Neural cell (in vitro differentiated cells): Measurements from ENCODE around the gene GPRIN3. TPM values are rescaled to one million over a fixed set of nuclear protein-coding genes. Genes with fewer than 3 reads are reported as not detected.
"Not testable (repeated sequence)": the region's sequence is repeated elsewhere in the genome, so short reads cannot be mapped to it uniquely, and the experiment has no call there.

Experiments
- H2AFZ ChIP-seq: fragments of 200-600, 300-800 bp; sonication (generic), shearing (Covaris generic); 2 replicates; pipeline ENCODE4 v1.6.0; 2014; ENCODE audit warnings: low read depth, mild to moderate bottlenecking, antibody characterized with exemption, low read length, moderate library complexity
- H3F3A ChIP-seq: fragments of 200-600 bp; shearing (Covaris generic); 2 replicates; pipeline ENCODE4 v1.6.1; 2016; ENCODE audit warnings: mild to moderate bottlenecking, moderate library complexity, mixed read lengths, antibody characterized with exemption, low read length; ENCODE audit not compliant: insufficient read depth, poor library complexity, severe bottlenecking
- H3K27ac ChIP-seq: fragments of 200-600, 300-800 bp; sonication (generic), shearing (Covaris generic); 2 replicates; pipeline ENCODE4 v1.5.1; 2014; ENCODE audit warnings: mild to moderate bottlenecking, low read length, moderate library complexity
- H3K27me3 ChIP-seq: fragments of 300-800, 200-600 bp; sonication (generic), shearing (Covaris generic); 2 replicates; pipeline ENCODE4 v1.6.0; 2014; ENCODE audit warnings: mild to moderate bottlenecking, low read depth, low read length, moderate library complexity; ENCODE audit not compliant: insufficient read depth
- H3K36me3 ChIP-seq: fragments of 300-800, 200-600 bp; sonication (generic), shearing (Covaris generic); 2 replicates; pipeline ENCODE4 v1.5.1; 2014; ENCODE audit warnings: mild to moderate bottlenecking, antibody characterized with exemption, low read length, moderate library complexity; ENCODE audit not compliant: insufficient read depth
- H3K4me2 ChIP-seq: fragments of 300-800, 200-600 bp; sonication (generic), shearing (Covaris generic); 2 replicates; pipeline ENCODE4 v1.6.0; 2014; ENCODE audit warnings: mild to moderate bottlenecking, low read length
- H3K4me3 ChIP-seq: fragments of 300-800, 200-600 bp; sonication (generic), shearing (Covaris generic); 2 replicates; pipeline ENCODE4 v1.5.1; 2014; ENCODE audit warnings: mild to moderate bottlenecking, low read length, moderate library complexity
- H3K79me2 ChIP-seq: fragments of 200-600 bp; shearing (Covaris generic); replicated peaks from 2 replicates; pipeline ENCODE4 v1.6.0; 2014; ENCODE audit warnings: mild to moderate bottlenecking, low read length, moderate library complexity; ENCODE audit not compliant: insufficient read depth
- H3K9ac ChIP-seq: fragments of 300-800, 200-600 bp; sonication (generic), shearing (Covaris generic); 2 replicates; pipeline ENCODE4 v1.6.1; 2016; ENCODE audit warnings: mild to moderate bottlenecking, low read length, mixed read lengths
- H3K9me2 ChIP-seq: fragments of 200-600 bp; shearing (Covaris generic); 2 replicates; pipeline ENCODE4 v1.6.1; 2016; ENCODE audit warnings: mild to moderate bottlenecking, low read length, mixed read lengths; ENCODE audit not compliant: insufficient read depth
- H3K9me3 ChIP-seq: fragments of 200-600, 300-800 bp; sonication (generic), shearing (Covaris generic); 2 replicates; pipeline ENCODE4 v1.6.1; 2016; ENCODE audit warnings: mild to moderate bottlenecking, mixed run types, low read length, moderate library complexity, mixed read lengths
- H4K20me1 ChIP-seq: fragments of 200-600 bp; shearing (Covaris generic); 2 replicates; pipeline ENCODE4 v1.6.1; 2016; ENCODE audit warnings: mild to moderate bottlenecking, mixed run types; ENCODE audit not compliant: insufficient read depth
- CTCF ChIP-seq: fragments of 450-650 bp; IDR thresholded peaks from 2 replicates; pipeline ENCODE4 v1.5.1; 2014; ENCODE audit warnings: antibody characterized with exemption, mild to moderate bottlenecking, moderate library complexity; ENCODE audit not compliant: poor library complexity, severe bottlenecking
- EP300 ChIP-seq: fragments of 450-650 bp; conservative IDR thresholded peaks from 2 replicates; pipeline ENCODE4 v1.6.1; 2014; ENCODE audit warnings: antibody characterized with exemption, mild to moderate bottlenecking, moderate library complexity; ENCODE audit not compliant: poor library complexity, severe bottlenecking
- EZH2 ChIP-seq: fragments of 200-600, 300-800 bp; shearing (Covaris generic), sonication (generic); IDR thresholded peaks from 2 replicates; pipeline ENCODE4 v1.6.1; 2014; ENCODE audit warnings: antibody characterized with exemption, low read length, borderline replicate concordance, mild to moderate bottlenecking; ENCODE audit not compliant: insufficient read depth, poor library complexity, severe bottlenecking
- MXI1 ChIP-seq: fragments of 450-650 bp; conservative IDR thresholded peaks from 2 replicates; pipeline ENCODE4 v1.6.1; 2014; ENCODE audit warnings: antibody characterized with exemption, mild to moderate bottlenecking; ENCODE audit not compliant: poor library complexity, severe bottlenecking
- POLR2AphosphoS5 ChIP-seq: IDR thresholded peaks from 2 replicates; pipeline ENCODE4 v1.6.1; 2012
- RAD21 ChIP-seq: fragments of 450-650 bp; conservative IDR thresholded peaks from 2 replicates; pipeline ENCODE4 v1.6.1; 2014; ENCODE audit warnings: antibody characterized with exemption, mild to moderate bottlenecking, moderate library complexity
- REST ChIP-seq: IDR thresholded peaks from 2 replicates; pipeline ENCODE4 v1.6.1; 2012; ENCODE audit warnings: borderline replicate concordance
- SMC3 ChIP-seq: fragments of 450-650 bp; conservative IDR thresholded peaks from 2 replicates; pipeline ENCODE4 v1.6.1; 2014; ENCODE audit warnings: antibody characterized with exemption, mild to moderate bottlenecking, moderate library complexity; ENCODE audit not compliant: poor library complexity
- TAF1 ChIP-seq: IDR thresholded peaks from 2 replicates; pipeline ENCODE4 v1.6.1; 2012; ENCODE audit warnings: low read depth
- polyA plus RNA-seq: library from polyadenylated mRNA; depleted of rRNA; stranded (reverse); fragments of >200 nt; gene quantifications from 2 replicates; pipeline ENCODE4 v1.2.3, GENCODE V29; 2014

The GPRIN3 gene
- polyA plus RNA-seq, 1 donor from 2014 or later, result 7.0 TPM

GRCh38 chr4:89312066-89312465 lies 4.5 kb upstream of the GPRIN3 start:
- H3K4me3 ChIP-seq, result no peak overlapping the region
- no peaks in the 10 kb centered on the region for H3K27me3 ChIP-seq
- H3K36me3 ChIP-seq, result no peaks in the 10 kb centered on the region
- H3K27ac ChIP-seq, result no peak overlapping the region
- H3K9me3 ChIP-seq, result no peaks in the 10 kb centered on the region
- H3F3A ChIP-seq, result no peaks in the 10 kb centered on the region
- no peaks in the 10 kb centered on the region for H4K20me1 ChIP-seq
- H3K79me2 ChIP-seq, result no peaks in the 10 kb centered on the region
- TF ChIP-seq POLR2AphosphoS5 (no peak), EZH2 (no peak), RAD21 (no peak), SMC3 (no peak), TAF1 (no peak), EP300 (no peak), REST (no peak), MXI1 (no peak), CTCF (no peak)
- H3K4me2 ChIP-seq, result no peak overlapping the region
- no peak overlapping the region for H2AFZ ChIP-seq
- H3K9ac ChIP-seq, result no peak overlapping the region
- no peaks in the 10 kb centered on the region for H3K9me2 ChIP-seq

- Histone ChIP-seq H3K9me2 (no peaks in the 10 kb centered on the region), H3F3A (no peaks in the 10 kb centered on the region), H3K9me3 (no peaks in the 10 kb centered on the region), H4K20me1 (no peaks in the 10 kb centered on the region), H2AFZ (no peak overlapping the region), H3K36me3 (no peaks in the 10 kb centered on the region), H3K4me3 (no peak overlapping the region), H3K27me3 (no peaks in the 10 kb centered on the region), H3K27ac (no peak overlapping the region), H3K79me2 (no peaks in the 10 kb centered on the region), H3K4me2 (no peak overlapping the region), H3K9ac (no peak overlapping the region)
- TF ChIP-seq RAD21 (no peak), EP300 (no peak), CTCF (no peak), TAF1 (no peak), REST (no peak), SMC3 (no peak), EZH2 (no peak), POLR2AphosphoS5 (no peak), MXI1 (no peak)
Observed at GRCh38 chr4:89311433-89311832, 3.8 kb upstream of the GPRIN3 start.

- not testable (repeated sequence) for H4K20me1 ChIP-seq, H3K4me2 ChIP-seq, H3K4me3 ChIP-seq, H2AFZ ChIP-seq, H3K9me2 ChIP-seq, H3K9me3 ChIP-seq, H3K27me3 ChIP-seq, H3K79me2 ChIP-seq, H3K27ac ChIP-seq, H3K36me3 ChIP-seq, H3F3A ChIP-seq, H3K9ac ChIP-seq
Observed at GRCh38 chr4:89309154-89309553, 1.6 kb upstream of the GPRIN3 start.
